Upper lobe of left lung (tissue), 4 donors: ENCODE measurements around the gene VSTM4.

Source experiments
- CTCF ChIP-seq, 6 experiments: fragments of 450-650 bp in 4 of 6; fragments of 200-600 bp in 2 of 6; sonication (generic) in 2 of 6; IDR thresholded peaks; one replicate each; pipeline ENCODE4 v1.5.1; 2016 to 2019; ENCODE audit warnings: antibody characterized with exemption in 6 of 6
- POLR2AphosphoS5 ChIP-seq, 2 donors: sonication (generic); formaldehyde crosslinking; IDR thresholded peaks; one replicate each; pipeline ENCODE4 v1.5.1; 2017; ENCODE audit warnings: antibody characterized with exemption in 2 of 2

GRCh38 chr10:49039409-49039808 lies 75.9 kb downstream of the VSTM4 start:
- TF ChIP-seq CTCF (IDR thresholded peaks at IDR 0.05) (no peak), POLR2AphosphoS5 (IDR thresholded peaks at IDR 0.05) (no peak)
